RCC 7860 (cell line): Measurements from ENCODE around the gene BIRC5.

Experiments used
- DNase-seq: peaks from one replicate; pipeline ENCODE4 v3.0.0-alpha.2; 2015; ENCODE audit warnings: low spot score
- FAIRE-seq: peaks from 2 replicates; lab custom pipeline; 2012; peaks lifted over from hg19 to GRCh38; lab: Jason Lieb, UNC

Gene BIRC5

DNA sequence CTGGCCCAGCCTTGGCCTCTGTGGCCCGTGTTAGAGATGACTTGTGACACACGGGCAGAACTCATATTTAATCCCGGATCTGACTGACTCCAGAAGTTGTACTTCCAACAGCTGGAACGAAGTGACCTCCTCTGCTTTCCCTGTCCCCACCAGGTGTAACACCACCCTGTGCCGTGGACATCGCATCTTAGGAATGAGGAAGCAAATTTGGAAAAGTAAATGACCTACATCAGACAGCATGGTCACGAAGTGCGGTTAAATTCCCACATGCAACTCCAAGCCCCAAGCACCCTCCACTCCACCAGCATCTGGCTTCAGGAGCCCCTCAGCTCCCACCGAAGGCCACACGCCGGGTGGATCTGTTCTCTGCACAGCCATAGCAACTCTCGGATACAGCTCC, 30.1 kb upstream of the BIRC5 start:
- FAIRE-seq: no peak
- DNase-seq: no peak

DNA sequence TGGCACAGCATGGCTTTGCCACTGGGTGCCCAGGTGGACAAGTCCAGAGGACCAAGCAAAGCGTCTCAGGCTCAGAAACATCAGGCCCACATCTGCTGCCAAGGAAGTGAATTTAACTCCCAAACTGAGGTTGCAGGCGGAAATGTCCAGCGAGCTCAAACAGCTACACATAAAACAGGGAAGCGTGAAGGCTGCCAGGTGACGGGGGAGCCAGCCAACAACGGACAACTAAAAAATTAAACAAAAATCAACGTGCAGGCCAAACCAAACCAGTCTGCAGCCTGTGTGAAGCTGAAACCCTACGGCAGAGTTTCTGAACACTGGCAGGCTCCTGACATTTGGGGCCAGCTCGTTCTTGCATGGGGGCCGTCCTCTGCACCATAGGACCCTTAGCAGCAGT, 29.7 kb upstream of the BIRC5 start:
- DNase-seq: no peak

DNA sequence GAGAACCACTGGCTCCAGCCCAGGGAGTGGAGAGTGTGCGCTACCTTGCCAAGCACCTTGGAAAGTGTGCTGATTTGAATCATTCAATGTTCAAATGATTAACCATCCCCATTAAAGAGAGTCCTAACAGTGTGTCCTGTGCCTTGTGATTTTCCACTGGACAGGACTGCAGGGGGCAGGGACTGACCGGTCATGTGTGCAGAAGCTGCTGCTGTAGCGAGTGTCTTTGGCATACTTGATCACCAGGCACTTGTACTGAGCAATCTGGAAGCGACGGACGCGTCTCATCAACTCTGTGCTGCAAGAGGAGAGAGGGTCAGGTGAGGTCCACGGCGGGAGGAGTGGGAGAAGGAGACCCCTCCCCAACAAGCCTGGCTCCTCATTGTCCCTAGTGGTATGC, 29.2 kb upstream of the BIRC5 start:
- DNase-seq: peak; percentile 39
- FAIRE-seq: peak; percentile 81

More for the DNA sequence above, 29.7 kb upstream of the BIRC5 start:
- FAIRE-seq: no peak

DNA sequence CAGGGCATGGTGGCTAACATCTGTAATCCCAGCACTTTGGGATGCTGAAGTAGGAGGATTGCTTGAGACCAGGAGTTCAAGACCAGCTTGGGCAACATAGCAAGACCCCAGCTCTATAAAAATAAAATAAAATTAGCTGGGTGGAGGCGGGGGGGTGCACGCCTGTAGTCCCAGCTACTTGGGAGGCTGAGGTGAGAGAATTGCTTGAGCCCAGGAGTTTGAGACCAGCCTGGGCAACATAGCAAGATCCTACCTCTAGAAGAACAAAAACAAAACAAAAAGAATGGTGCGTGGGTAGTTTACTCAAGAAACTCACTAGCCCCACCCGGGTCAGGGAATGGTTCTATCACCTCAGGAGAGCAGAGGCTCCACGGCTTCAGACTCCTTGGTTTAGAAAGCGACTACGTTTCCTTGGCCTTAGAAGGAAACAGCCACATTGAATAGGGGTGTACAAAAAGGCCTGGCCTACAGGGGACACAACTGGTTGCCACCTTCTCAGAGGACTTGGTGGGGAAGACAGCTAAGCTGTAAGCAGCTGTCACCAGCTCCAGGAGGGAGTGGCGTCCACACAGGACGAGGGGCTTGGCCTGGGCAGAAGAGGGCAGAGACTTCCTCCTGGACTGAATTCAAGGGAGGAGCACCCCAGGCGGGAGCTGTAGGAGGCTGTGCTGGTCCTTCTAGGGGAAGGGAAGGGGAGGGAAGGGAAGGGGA, 27.9 kb upstream of the BIRC5 start:
- DNase-seq (peak; percentile 62), FAIRE-seq (no peak)

DNA sequence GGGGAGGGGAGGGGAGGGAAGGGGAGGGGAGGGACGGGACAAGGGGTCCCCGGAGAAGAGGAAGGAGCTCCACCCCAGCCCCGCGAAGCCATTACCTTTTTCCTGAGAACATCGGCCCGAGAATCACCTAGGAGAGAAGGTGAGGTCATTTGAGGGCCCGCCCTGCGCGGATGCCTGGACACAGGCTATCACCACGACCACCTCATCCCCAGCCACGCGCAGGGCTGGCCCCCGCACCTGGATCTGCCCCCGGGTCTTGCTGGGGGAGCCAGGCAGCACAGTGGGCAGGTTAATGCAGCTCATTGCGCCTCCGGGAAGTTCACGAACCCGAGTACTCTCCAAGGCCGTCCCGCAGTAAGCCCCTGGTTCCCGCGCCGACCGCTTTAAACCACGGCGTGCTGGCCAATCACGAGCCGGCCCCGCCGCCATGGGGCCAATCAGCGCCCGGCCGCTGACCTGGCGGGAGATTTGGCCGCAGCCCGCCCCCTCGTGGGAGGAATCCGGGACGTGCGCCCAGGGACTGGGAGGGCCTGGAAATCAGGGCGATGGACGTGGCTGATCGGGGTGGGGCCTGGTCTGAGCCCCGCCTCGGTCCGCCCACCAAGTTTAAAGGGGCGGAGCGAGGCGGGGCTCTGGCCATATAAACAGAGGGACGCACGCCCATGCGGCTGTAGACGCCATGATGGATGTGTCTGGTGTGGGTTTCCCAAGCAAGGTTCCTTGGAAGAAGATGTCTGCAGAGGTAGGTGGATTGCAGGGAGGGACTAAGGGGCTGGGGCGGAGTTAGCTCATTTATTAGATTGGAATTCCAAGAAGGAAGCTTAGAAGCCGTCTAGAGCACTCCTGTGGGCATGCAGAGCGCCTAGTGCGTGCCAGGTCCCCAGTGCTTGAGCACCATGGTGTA, 27.1 kb upstream of the BIRC5 start, which contains the start of the genes AFMID and TK1:
AFMID (plus strand) TSS at position 671 of the 904 bp plus-strand sequence; CDS start at position 680, 9 bp downstream.
TK1 (minus strand) TSS at position 361 of the 904 bp plus-strand sequence; CDS start at position 303, 58 bp downstream.
- DNase-seq (peak; percentile 94), FAIRE-seq (peak; percentile 89)

DNA sequence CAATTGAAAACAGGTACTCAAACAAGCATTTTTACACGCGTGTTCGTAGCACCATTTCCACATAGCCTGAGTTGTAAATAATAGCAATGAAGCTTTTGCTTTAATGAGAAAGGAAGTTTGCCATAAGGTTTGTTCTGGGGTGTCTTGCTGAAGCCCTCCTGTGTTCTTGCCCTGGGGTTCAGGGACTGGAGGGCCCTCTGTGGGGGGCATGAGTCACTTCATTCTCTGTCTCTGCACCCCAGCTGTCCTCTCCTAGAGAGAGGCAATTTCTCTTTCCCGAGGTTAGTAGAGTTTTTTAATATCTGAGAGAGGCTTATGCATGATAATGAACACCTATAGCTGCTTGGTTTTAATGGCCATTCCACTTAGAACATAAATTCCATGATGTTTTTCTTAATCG, 17.3 kb upstream of the BIRC5 start:
- FAIRE-seq (no peak), DNase-seq (no peak)

DNA sequence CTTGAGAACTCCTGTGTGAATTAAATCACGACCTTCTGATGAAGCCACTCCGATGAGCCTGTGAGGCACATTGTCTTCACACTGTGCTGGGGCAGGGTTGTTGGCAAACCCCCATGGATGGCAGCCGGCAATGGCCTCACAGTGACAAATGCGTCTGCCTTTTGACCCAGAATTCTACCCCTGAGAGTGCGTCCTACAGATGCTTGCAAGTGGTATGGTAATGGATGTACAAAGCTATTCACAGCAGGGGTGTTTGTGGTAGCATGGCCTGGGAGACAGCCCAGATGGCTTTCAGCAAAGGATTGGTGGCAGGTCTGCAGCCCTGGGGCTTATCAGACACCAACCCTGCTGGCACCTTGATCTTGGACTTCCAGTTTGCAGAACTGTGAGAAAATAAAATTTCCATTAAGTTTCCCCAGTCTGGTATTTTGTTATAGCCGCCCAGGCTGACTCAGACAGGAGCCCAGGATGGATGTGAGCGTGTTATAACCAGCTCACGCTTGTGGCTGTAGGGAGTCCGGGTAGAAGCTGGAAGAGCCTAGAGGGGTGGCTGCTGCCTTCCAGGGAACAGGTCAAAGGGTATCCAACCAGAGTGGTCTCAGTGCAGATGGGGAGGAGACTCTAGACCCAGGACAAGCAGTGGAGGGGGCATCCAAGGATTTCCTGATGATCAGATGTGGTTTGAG, 16.8 kb upstream of the BIRC5 start:
- DNase-seq (no peak), FAIRE-seq (no peak)

DNA sequence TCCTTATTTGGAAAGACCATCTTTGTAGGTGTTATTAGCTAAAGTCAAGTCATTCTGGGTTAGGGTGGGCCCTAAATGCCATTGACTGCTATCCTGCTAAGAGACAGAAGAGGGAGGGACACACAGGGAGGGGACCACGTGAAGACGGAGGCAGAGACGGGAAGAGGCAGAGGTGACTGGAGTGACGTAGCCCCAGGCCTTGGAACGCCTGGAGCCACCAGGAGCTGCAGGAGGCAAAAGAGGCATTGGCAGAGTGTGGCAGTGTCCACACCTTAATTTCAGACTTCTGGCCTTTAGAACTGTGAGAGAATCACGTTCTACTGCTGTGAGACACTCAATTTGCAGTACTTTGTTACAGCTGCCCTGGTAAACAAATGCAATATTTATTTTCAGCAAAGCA, 13.6 kb upstream of the BIRC5 start:
- DNase-seq: no peak
- no peak for FAIRE-seq

DNA sequence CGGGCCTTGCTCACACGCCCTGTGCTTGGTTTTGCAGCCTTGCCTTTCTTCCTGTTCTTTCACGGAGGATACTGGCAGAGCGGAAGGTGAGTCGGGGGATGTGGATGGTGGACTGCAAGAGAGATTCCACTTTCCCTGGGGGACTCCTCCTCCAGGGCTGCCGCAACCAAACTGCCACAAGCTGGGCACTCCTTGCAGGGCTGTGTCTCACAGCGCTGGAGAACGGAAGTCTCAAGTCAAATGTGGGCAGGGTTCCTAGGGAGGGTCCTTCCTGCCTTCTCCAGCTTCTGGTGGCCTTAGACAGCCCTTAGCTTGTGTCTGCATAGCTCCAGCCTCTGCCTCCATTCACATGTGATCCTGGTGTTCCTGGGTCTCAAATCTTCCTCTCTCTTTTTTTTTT, 11.4 kb upstream of the BIRC5 start:
- FAIRE-seq (no peak), DNase-seq (no peak)

DNA sequence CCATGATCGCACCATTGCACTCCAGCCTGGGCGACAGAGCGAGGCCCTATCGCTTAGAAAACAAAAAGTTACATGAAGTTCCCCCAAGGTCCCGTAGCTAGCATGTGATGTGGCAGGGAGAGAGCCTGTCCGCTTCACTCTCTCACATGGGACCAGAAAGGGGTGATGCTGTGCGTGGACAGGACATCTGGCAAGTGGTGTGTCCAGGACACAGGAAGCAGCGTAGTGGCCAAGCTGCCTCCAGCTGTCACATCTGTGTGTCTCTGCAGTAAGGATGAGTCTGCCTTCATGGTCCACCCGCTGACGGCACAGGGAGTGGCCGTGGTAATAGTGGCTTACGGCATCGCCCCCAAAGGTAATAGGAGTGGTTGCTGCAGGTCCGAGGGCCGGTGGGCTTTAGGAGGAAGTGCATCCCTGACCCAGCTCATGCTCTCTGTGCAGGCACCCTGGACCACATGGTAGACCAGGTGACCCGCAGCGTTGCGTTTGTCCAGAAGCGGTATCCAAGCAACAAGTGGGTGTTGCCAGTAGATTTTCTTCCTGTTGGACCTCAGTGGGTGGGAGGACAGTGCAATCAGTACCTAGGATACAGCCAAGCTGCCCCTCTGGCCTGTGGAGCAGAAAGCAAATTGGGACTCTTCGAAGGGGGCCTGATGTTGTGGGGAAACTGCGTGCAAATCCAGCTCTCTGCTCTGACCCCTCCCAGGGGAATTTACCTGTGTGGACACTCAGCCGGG, 9.5 kb upstream of the BIRC5 start:
- FAIRE-seq (no peak), DNase-seq (no peak)

DNA sequence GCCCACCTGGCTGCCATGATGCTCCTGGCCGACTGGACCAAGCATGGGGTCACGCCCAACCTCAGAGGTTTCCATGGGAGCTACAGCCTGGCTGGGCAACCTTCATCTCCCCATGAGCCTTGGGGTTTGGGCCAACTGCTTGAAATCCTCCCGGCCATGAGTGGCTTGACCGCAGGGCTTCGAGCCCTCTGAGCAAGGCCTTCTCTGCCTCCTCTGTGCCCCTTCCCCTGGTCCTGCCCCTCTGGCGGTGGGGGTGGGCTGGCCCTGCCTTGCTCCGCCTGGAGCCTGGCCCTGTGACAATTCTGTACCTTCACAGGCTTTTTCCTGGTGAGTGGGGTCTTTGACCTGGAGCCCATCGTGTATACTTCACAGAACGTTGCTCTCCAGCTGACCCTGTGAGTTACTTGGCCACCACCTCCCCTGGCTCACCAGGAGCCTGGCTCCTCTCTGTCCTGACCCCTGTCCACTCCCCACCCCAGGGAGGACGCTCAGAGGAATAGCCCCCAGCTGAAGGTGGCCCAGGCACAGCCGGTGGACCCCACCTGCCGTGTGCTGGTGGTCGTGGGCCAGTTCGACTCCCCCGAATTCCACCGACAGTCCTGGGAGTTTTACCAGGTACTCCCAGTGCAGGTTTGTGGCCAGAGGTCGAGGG, 8.8 kb upstream of the BIRC5 start:
- no peak for DNase-seq
- no peak for FAIRE-seq

DNA sequence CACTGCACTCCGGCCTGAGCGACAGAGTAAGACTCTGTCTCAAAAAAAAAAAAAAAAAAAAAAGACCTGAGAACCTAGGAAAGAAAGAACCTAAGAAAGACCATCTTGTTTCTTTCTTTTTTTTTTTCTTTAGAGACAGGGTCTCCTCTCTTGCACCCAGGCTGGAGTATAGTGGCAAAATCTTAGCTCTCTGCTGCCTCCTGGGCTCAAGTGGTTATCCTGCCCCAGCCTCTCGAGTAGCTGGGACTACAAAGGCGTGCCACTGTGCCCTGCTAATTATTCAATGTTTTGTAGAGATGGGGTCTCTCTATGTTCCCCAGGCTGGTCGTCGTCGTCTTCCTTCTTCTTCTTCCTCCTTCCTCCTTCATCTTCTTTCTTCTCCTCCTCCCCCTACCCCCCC, 7.8 kb upstream of the BIRC5 start:
- no peak for FAIRE-seq
- no peak for DNase-seq

DNA sequence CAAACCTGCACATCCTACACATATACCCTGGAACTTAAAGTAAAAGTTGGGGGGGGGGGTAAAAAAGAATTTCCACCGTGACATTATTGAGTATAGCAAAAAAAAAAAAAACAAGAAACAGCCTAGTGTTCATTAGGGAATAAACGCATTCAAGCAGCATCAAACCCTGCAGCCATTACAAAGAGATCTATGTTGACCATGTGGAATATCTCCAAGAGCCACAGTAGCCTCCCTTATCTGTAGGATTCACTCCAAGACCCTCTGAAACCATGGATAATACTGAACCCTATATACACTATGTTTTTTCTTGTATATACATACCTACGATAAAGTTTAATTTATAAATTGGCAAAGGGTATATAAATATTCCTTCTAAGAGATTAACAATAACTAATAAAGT, 5.6 kb upstream of the BIRC5 start:
- DNase-seq: no peak
- FAIRE-seq: no peak

DNA sequence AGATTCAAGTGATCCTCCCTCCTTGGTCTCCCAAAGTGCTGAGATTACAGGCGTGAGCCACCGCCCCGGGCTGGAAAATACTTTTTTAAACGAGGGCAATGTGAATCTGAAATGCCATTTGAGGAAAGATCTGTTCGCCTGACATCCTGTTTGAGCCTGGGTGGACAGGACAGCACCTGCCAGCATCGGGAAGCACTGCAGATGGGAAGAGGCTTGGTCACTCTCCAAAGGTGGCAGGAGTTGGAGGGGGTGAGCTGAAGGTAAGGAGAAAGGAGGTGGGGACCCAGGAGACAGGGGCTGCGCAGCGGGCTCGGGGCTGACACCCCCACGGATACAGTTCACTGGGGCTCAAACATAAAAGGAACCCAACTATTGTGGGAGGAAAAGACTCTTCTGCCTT, 3.9 kb upstream of the BIRC5 start:
- DNase-seq (no peak), FAIRE-seq (no peak)

DNA sequence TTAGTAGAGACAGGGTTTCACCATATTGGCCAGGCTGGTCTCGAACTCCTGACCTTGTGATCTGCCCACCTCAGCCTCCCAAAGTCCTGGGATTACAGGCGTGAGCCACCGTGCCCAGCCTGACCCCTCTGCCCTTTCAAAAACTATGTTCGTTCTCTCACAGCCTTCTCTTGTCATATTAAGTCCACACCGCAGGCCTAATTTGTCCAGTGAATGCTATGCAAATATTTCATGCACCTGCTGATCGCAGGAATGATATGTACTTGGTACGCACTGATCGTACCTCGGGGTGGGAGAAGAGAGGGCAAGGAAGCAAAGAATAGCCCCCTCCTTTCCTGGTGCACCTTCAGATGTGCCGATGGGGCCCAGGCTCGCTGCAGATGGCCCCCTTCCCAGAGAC, 3.0 kb upstream of the BIRC5 start:
- DNase-seq (no peak), FAIRE-seq (no peak)

DNA sequence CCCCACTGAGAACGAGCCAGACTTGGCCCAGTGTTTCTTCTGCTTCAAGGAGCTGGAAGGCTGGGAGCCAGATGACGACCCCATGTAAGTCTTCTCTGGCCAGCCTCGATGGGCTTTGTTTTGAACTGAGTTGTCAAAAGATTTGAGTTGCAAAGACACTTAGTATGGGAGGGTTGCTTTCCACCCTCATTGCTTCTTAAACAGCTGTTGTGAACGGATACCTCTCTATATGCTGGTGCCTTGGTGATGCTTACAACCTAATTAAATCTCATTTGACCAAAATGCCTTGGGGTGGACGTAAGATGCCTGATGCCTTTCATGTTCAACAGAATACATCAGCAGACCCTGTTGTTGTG, 631 bp downstream of the BIRC5 start:
- FAIRE-seq (no peak), DNase-seq (no peak)

DNA sequence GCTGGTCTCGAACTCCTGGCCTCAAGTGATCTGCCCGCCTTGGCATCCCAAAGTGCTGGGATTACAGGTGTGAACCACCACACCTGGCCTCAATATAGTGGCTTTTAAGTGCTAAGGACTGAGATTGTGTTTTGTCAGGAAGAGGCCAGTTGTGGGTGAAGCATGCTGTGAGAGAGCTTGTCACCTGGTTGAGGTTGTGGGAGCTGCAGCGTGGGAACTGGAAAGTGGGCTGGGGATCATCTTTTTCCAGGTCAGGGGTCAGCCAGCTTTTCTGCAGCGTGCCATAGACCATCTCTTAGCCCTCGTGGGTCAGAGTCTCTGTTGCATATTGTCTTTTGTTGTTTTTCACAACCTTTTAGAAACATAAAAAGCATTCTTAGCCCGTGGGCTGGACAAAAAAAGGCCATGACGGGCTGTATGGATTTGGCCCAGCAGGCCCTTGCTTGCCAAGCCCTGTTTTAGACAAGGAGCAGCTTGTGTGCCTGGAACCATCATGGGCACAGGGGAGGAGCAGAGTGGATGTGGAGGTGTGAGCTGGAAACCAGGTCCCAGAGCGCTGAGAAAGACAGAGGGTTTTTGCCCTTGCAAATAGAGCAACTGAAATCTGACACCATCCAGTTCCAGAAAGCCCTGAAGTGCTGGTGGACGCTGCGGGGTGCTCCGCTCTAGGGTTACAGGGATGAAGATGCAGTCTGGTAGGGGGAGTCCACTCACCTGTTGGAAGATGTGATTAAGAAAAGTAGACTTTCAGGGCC, 5.5 kb downstream of the BIRC5 start:
- DNase-seq: no peak

DNA sequence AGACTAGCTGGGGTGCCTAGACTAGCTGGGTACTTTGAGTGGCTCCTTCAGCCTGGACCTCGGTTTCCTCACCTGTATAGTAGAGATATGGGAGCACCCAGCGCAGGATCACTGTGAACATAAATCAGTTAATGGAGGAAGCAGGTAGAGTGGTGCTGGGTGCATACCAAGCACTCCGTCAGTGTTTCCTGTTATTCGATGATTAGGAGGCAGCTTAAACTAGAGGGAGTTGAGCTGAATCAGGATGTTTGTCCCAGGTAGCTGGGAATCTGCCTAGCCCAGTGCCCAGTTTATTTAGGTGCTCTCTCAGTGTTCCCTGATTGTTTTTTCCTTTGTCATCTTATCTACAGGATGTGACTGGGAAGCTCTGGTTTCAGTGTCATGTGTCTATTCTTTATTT, 9.0 kb downstream of the BIRC5 start:
- no peak for DNase-seq
- FAIRE-seq: no peak

More for the DNA sequence above, 5.5 kb downstream of the BIRC5 start:
- no peak for FAIRE-seq

DNA sequence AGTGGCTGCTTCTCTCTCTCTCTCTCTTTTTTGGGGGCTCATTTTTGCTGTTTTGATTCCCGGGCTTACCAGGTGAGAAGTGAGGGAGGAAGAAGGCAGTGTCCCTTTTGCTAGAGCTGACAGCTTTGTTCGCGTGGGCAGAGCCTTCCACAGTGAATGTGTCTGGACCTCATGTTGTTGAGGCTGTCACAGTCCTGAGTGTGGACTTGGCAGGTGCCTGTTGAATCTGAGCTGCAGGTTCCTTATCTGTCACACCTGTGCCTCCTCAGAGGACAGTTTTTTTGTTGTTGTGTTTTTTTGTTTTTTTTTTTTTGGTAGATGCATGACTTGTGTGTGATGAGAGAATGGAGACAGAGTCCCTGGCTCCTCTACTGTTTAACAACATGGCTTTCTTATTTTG, 9.7 kb downstream of the BIRC5 start:
- FAIRE-seq: no peak
- DNase-seq: no peak
